ENCODE results near the gene MAST3. TPM values are rescaled to one million over a fixed set of nuclear protein-coding genes. Genes with fewer than 3 reads are reported as not detected.
A peak's percentile ranks its signal among the peaks of the same experiment; 100 is the strongest.
"Not testable (repeated sequence)": the region's sequence is repeated elsewhere in the genome, so short reads cannot be mapped to it uniquely, and the experiment has no call there.

Gene MAST3
- total RNA-seq, 1 donor from 2014 or later = 0.79 TPM

DNA sequence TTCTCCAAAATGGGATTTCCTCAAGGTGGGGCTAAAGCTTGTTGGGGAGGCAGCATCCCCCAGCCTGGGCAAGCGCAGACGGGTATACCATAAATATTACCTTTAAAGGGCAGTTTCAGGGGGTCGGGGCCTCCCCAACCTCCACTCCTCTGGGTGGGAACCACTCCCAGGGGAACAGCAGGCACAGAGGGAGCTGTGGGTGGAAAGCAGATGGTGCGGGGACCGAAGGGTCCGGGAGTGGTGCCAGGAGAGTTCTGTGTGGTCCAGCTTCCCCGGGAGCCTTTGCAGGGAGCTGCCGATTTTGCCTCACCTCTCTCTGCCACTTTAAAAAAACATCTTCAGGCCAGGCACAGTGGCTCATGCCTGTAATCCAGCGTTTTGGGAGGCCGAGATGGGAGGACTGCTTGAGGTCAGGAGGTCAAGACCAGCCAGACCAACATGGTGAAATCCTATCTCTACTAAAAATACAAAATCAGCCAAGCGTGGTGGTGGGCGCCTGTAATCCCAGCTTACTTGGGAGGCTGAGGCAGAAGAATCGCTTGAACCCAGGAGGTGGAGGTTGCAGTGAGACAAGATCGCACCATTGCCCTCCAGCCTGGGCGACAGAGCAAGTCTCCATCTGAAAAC is 5.5 kb downstream of the MAST3 start:
- no peak for DNase-seq (ENCODE audit: low read depth)
- Histone ChIP-seq H3K4me3 (ENCODE audit: low read depth, low read length) (no peak overlapping the region), H3K36me3 (ENCODE audit: control insufficient read depth, insufficient read depth, low read length) (no peaks in the 10 kb centered on the region), H3K27me3 (ENCODE audit: control insufficient read depth, insufficient read depth, low read length) (peaks cover 4% of the 10 kb centered on the region)
- FAIRE-seq = no peak
- TF ChIP-seq, protein P1, sequence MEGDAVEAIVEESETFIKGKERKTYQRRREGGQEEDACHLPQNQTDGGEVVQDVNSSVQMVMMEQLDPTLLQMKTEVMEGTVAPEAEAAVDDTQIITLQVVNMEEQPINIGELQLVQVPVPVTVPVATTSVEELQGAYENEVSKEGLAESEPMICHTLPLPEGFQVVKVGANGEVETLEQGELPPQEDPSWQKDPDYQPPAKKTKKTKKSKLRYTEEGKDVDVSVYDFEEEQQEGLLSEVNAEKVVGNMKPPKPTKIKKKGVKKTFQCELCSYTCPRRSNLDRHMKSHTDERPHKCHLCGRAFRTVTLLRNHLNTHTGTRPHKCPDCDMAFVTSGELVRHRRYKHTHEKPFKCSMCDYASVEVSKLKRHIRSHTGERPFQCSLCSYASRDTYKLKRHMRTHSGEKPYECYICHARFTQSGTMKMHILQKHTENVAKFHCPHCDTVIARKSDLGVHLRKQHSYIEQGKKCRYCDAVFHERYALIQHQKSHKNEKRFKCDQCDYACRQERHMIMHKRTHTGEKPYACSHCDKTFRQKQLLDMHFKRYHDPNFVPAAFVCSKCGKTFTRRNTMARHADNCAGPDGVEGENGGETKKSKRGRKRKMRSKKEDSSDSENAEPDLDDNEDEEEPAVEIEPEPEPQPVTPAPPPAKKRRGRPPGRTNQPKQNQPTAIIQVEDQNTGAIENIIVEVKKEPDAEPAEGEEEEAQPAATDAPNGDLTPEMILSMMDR (IDR thresholded peaks at IDR 0.05; ENCODE audit: insufficient read depth, low read length, severe bottlenecking) = no peak

DNA sequence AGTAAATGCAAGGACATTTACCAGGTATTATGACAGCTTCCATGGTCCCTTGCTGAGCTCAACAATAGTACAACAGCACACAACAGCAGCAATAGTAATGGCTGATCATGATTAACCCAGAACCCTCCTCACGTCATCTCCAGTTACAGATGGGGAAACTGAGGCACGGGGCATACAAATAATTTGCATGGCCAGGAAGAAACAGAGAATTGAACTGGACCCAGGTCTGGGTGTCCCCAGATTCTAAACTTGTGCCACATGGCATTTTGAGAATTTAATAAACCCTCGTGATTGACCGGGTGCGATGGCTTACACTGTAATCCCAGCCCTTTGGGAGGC is 7.2 kb downstream of the MAST3 start:
- peaks cover under 1% of the 10 kb centered on the region for H3K27me3 ChIP-seq (ENCODE audit: control insufficient read depth, insufficient read depth, low read length)
- H3K36me3 ChIP-seq (ENCODE audit: control insufficient read depth, insufficient read depth, low read length) = no peaks in the 10 kb centered on the region
- TF ChIP-seq, protein P1 (IDR thresholded peaks at IDR 0.05; ENCODE audit: insufficient read depth, low read length, severe bottlenecking) = no peak
- H3K4me3 ChIP-seq (ENCODE audit: low read depth, low read length) = peak overlapping the region; percentile 45
- DNase-seq (ENCODE audit: low read depth) = no peak
- no peak for FAIRE-seq

DNA sequence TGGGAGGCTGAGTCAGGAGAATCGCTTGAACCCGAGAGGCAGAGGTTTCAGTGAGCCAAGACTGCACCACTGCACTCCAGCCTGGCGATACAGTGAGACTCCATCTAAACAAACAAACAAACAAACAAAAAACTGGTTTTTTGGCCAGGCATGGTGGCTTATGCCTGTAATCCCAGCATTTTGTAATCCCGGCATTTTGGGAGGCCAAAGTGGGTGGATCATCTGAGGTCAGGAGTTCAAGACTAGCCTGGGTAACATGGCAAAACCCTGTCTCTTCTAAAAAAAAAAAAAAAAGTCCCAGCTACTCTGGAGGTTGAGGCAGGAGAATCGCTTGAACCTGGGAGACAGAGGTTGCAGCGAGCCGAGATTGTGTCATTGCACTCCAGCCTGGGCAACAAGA is 7.7 kb downstream of the MAST3 start:
- not testable (repeated sequence) for H3K36me3 ChIP-seq (ENCODE audit: control insufficient read depth, insufficient read depth, low read length); H3K27me3 ChIP-seq (ENCODE audit: control insufficient read depth, insufficient read depth, low read length); DNase-seq (ENCODE audit: low read depth); H3K4me3 ChIP-seq (ENCODE audit: low read depth, low read length); FAIRE-seq

DNA sequence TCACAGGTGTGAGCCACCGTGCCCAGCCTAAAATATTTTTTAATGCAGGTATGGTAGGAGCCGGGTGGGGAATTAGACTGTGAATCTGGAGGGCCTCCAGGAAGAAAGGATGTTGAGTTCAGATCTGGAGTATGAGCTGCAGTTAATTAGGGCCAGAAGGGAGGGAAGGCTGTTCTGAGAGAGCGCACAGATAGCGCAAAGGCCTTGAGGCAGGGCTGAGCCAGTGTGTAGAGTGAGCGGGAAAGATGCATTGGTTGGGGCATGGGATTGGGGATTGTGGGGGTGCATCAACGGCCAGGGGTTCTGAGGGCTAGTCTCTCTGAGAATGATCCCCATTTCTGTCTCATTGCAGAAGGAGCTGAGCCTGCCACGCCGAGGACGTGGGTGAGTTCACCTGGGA is 9.7 kb downstream of the MAST3 start:
- TF ChIP-seq, protein P1 (IDR thresholded peaks at IDR 0.05; ENCODE audit: insufficient read depth, low read length, severe bottlenecking) = no peak
- no peak overlapping the region for H3K4me3 ChIP-seq (ENCODE audit: low read depth, low read length)
- FAIRE-seq (no peak), DNase-seq (ENCODE audit: low read depth) (no peak)
- no peaks in the 10 kb centered on the region for H3K27me3 ChIP-seq (ENCODE audit: control insufficient read depth, insufficient read depth, low read length)
- peaks cover 2% of the 10 kb centered on the region for H3K36me3 ChIP-seq (ENCODE audit: control insufficient read depth, insufficient read depth, low read length)

DNA sequence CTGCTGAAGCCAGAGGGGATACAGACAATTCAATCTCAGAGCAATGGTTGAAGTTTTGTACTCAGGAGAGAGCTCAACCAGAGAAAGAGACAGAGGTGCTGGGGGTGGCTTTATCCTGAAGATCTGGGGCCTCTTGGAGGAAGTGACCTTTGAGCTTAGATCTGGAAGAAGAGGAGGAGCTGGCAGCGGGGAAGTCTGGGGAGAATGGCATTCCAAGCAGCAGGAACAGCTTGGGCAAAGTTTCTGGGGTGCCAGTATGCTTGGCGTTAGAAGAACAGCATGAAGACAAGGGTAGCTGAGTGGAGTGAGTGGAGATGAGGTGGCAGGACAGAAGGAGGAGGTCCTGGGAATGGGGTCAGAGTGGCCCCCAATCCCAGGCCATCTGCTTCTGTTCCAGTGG is 11.3 kb downstream of the MAST3 start:
- no peaks in the 10 kb centered on the region for H3K27me3 ChIP-seq (ENCODE audit: control insufficient read depth, insufficient read depth, low read length)
- H3K36me3 ChIP-seq (ENCODE audit: control insufficient read depth, insufficient read depth, low read length) = peaks cover 3% of the 10 kb centered on the region
- no peak for DNase-seq (ENCODE audit: low read depth)
- TF ChIP-seq, protein P1 (IDR thresholded peaks at IDR 0.05; ENCODE audit: insufficient read depth, low read length, severe bottlenecking) = no peak
- H3K4me3 ChIP-seq (ENCODE audit: low read depth, low read length) = no peak overlapping the region
- no peak for FAIRE-seq

DNA sequence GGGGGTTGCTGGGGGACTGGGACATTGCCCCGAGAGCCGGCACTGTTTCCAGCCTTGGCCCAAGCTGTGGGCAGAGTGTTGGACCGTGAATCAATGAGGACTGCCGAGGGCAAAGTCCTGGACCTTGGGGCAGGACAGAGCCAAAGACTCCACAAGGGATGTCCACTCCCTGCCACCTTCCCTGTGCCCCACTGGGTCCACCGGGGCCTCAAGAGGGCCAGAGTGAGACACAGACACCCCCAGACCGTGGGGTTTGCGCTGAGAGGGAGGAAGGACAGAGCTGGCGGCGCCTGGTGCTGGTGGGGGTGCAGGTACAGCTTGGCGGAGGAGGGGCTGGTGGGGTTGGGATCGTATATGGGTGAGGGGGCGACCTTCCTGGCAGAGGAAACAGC is 11.8 kb downstream of the MAST3 start:
- H3K27me3 ChIP-seq (ENCODE audit: control insufficient read depth, insufficient read depth, low read length) = no peaks in the 10 kb centered on the region
- TF ChIP-seq, protein P1 (IDR thresholded peaks at IDR 0.05; ENCODE audit: insufficient read depth, low read length, severe bottlenecking) = no peak
- H3K36me3 ChIP-seq (ENCODE audit: control insufficient read depth, insufficient read depth, low read length) = peaks cover 3% of the 10 kb centered on the region
- DNase-seq (ENCODE audit: low read depth) (no peak), FAIRE-seq (no peak)
- peak overlapping the region; percentile 79 for H3K4me3 ChIP-seq (ENCODE audit: low read depth, low read length)
